SK-N-SH (cell line): ENCODE measurements around the gene PMEPA1.

ENCODE experiments used
- POLR2AphosphoS5 ChIP-seq: IDR thresholded peaks from 2 replicates; pipeline ENCODE4 v1.6.1; 2012; ENCODE audit warnings: low read depth, low read length
- SMC3 ChIP-seq: IDR thresholded peaks from 2 replicates; pipeline ENCODE4 v1.6.1; 2012; ENCODE audit warnings: low read depth, low read length, improper control_type of control experiment
- YY1 ChIP-seq: IDR thresholded peaks from 2 replicates; pipeline ENCODE4 v1.4.0; 2012; ENCODE audit warnings: low read depth, mild to moderate bottlenecking
- TF ChIP-seq, protein P1 (sequence below): fragments of 200-600 bp; sonication (generic); IDR thresholded peaks from 2 replicates; pipeline ENCODE4 v1.6.1; 2017; ENCODE audit warnings: antibody characterized with exemption, mild to moderate bottlenecking, moderate library complexity

DNA sequence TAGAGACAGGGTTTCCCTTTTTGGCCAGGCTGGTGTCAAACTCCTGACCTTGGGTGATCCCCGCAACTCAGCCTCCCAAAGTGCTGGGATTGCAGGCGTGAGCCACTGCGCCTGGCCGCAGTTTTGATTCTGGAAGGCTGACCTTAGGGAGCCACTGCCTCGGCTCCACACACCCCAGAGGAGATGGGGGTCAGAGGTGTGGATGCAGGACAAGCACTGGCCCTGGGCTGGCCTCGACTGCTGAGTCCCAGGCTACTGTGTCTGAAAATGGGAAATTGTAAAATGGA lies 91.1 kb downstream of the PMEPA1 start:
- TF ChIP-seq, protein P1, sequence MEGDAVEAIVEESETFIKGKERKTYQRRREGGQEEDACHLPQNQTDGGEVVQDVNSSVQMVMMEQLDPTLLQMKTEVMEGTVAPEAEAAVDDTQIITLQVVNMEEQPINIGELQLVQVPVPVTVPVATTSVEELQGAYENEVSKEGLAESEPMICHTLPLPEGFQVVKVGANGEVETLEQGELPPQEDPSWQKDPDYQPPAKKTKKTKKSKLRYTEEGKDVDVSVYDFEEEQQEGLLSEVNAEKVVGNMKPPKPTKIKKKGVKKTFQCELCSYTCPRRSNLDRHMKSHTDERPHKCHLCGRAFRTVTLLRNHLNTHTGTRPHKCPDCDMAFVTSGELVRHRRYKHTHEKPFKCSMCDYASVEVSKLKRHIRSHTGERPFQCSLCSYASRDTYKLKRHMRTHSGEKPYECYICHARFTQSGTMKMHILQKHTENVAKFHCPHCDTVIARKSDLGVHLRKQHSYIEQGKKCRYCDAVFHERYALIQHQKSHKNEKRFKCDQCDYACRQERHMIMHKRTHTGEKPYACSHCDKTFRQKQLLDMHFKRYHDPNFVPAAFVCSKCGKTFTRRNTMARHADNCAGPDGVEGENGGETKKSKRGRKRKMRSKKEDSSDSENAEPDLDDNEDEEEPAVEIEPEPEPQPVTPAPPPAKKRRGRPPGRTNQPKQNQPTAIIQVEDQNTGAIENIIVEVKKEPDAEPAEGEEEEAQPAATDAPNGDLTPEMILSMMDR = no peak
- TF ChIP-seq SMC3 (no peak), POLR2AphosphoS5 (no peak), YY1 (no peak)
